Osteocyte (in vitro differentiated cells): ENCODE results near the gene PRKG1. TPM values are rescaled to one million over a fixed set of nuclear protein-coding genes. Genes with fewer than 3 reads are reported as not detected.

ENCODE experiments used
- DNase-seq: peaks from one replicate; pipeline ENCODE4 v3.0.0; 2021; ENCODE audit warnings: mixed read lengths; ENCODE audit not compliant: unreplicated experiment; ENCODE audit errors: extremely low spot score
- H3K27ac Mint-ChIP-seq: one replicate; pipeline ENCODE4 v1.8.0; 2021; ENCODE audit warnings: mild to moderate bottlenecking, mixed read lengths; ENCODE audit not compliant: unreplicated experiment
- H3K27me3 Mint-ChIP-seq: one replicate; pipeline ENCODE4 v1.8.0; 2021; ENCODE audit warnings: mixed read lengths; ENCODE audit not compliant: unreplicated experiment
- H3K36me3 Mint-ChIP-seq: one replicate; pipeline ENCODE4 v1.8.0; 2021; ENCODE audit warnings: mixed read lengths; ENCODE audit not compliant: unreplicated experiment
- H3K4me1 Mint-ChIP-seq: one replicate; pipeline ENCODE4 v1.8.0; 2021; ENCODE audit warnings: mixed read lengths; ENCODE audit not compliant: unreplicated experiment
- H3K4me3 Mint-ChIP-seq: one replicate; pipeline ENCODE4 v1.8.0; 2021; ENCODE audit warnings: mild to moderate bottlenecking, moderate library complexity, mixed read lengths; ENCODE audit not compliant: unreplicated experiment
- H3K9me3 Mint-ChIP-seq: one replicate; pipeline ENCODE4 v1.8.0; 2021; ENCODE audit warnings: mixed read lengths; ENCODE audit not compliant: unreplicated experiment
- CTCF ChIP-seq: fragments of 200-600 bp; sonication (generic); IDR thresholded peaks from 2 replicates; pipeline ENCODE4 v1.5.0; 2021; ENCODE audit warnings: antibody characterized with exemption, mild to moderate bottlenecking, moderate library complexity
- total RNA-seq: library from RNA; stranded (reverse); gene quantifications from 2 replicates; pipeline ENCODE4 v1.2.1, GENCODE V29; 2021

The PRKG1 gene
- total RNA-seq, 1 donor from 2014 or later: 10.8 TPM

GRCh38 chr10:51965451-51965850 lies 891.2 kb downstream of the PRKG1 start:
- Mint-ChIP-seq H3K9me3 (peaks cover 4% of the 10 kb centered on the region), H3K27me3 (peaks cover 8% of the 10 kb centered on the region), H3K36me3 (peaks cover 2% of the 10 kb centered on the region), H3K4me3 (no peak overlapping the region), H3K4me1 (no peaks in the 10 kb centered on the region), H3K27ac (no peak overlapping the region)
- TF ChIP-seq CTCF: no peak
- DNase-seq: no peak

- H3K4me3 Mint-ChIP-seq: no peak overlapping the region
- H3K36me3 Mint-ChIP-seq: no peaks in the 10 kb centered on the region
- no peaks in the 10 kb centered on the region for H3K4me1 Mint-ChIP-seq
- TF ChIP-seq CTCF: no peak
- DNase-seq: no peak
- peaks cover 3% of the 10 kb centered on the region for H3K27me3 Mint-ChIP-seq
- H3K9me3 Mint-ChIP-seq: peaks cover under 1% of the 10 kb centered on the region
- no peak overlapping the region for H3K27ac Mint-ChIP-seq
These were observed 898.6 kb downstream of the PRKG1 start for GRCh38 chr10:51972733-51973346.

GRCh38 chr10:51980752-51981151 lies 906.5 kb downstream of the PRKG1 start:
- H3K27ac Mint-ChIP-seq: no peak overlapping the region
- no peak overlapping the region for H3K4me3 Mint-ChIP-seq
- peaks cover 2% of the 10 kb centered on the region for H3K4me1 Mint-ChIP-seq
- TF ChIP-seq CTCF: no peak
- peaks cover 3% of the 10 kb centered on the region for H3K36me3 Mint-ChIP-seq
- no peak for DNase-seq
- no peaks in the 10 kb centered on the region for H3K27me3 Mint-ChIP-seq
- H3K9me3 Mint-ChIP-seq: peaks cover 13% of the 10 kb centered on the region

GRCh38 chr10:51981731-51982130 lies 907.4 kb downstream of the PRKG1 start:
- Mint-ChIP-seq H3K27ac (no peak overlapping the region), H3K9me3 (peaks cover 13% of the 10 kb centered on the region), H3K27me3 (no peaks in the 10 kb centered on the region), H3K36me3 (peaks cover 3% of the 10 kb centered on the region), H3K4me3 (no peak overlapping the region), H3K4me1 (peaks cover 3% of the 10 kb centered on the region)
- no peak for TF ChIP-seq CTCF
- no peak for DNase-seq

GRCh38 chr10:51983481-51983880 lies 909.2 kb downstream of the PRKG1 start:
- no peak for TF ChIP-seq CTCF
- H3K4me3 Mint-ChIP-seq: no peak overlapping the region
- no peak for DNase-seq
- peaks cover 3% of the 10 kb centered on the region for H3K36me3 Mint-ChIP-seq
- peaks cover 3% of the 10 kb centered on the region for H3K4me1 Mint-ChIP-seq
- H3K27ac Mint-ChIP-seq: no peak overlapping the region
- H3K9me3 Mint-ChIP-seq: peaks cover 13% of the 10 kb centered on the region
- H3K27me3 Mint-ChIP-seq: no peaks in the 10 kb centered on the region
